NCI-H748 (cell line): ENCODE results near the gene GLCCI1.
"Not testable (repeated sequence)": the region's sequence is repeated elsewhere in the genome, so short reads cannot be mapped to it uniquely, and the experiment has no call there.

Experiments used
- DNase-seq: peaks from one replicate; lab custom pipeline; 2025; ENCODE audit not compliant: unreplicated experiment; lab: John Stamatoyannopoulos, UW

Gene GLCCI1

DNA sequence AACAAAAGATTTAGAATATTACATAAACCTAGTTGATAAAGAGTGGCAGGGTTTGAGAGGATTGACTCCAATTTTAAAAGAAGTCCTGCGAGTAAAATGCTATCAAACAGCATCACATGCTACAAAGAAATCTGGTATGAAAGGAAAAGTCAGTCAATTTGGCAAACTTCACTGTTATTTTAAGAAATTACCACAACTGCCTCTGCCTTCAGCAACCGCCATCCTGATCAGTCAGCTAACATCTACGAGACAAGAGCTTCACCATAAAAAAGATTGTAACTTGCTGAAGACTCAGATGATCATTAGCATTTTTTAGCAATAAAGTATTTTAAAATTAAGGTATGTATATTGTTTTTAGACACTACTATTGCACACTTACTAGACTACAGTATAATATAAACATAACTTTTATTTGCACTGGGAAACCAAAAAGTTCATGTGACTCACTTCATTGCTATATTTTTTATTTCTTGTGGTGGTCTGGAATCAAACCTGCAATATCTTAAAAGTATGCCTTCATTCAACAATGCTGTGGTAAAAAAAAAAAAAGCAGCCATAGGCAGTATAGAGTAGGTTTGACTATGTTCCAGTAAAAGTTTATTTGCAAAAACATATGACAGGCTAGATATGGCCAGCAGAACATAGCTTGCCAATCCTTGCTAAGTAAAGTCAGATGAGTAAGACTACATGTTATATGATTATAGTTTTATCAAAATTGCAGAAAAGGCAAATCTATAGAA, 74.4 kb downstream of the GLCCI1 start:
- no peak for DNase-seq

DNA sequence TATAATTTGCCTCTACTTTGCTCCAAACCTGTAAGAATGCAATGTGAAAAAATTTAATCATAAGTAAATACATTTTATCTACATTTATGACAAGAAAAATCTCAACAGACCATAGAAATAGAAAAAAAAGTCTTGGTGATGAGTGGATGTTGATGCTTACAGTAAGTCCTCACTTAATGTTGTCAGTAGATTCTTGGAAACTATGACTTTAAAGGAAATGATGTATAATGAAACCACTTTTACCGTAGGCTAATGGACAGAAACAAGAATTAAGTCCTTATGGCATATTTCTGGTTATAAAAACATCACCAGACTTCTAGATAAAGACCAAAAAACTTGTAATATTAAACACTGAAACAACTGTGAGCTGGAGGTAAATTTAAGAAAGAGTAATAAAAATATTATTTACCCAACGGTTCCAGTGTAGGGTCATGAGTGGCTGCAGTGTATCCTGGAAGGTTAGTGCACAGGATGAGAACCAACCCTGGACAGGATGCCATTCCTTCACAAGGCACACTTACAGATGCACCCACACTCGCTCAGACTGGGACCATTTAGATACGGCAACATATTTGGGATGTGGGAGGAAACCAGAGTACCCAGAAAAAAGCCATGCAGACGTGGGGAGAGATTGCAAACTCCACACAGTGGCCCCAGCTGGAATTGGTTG, 76.3 kb downstream of the GLCCI1 start:
- no peak for DNase-seq

DNA sequence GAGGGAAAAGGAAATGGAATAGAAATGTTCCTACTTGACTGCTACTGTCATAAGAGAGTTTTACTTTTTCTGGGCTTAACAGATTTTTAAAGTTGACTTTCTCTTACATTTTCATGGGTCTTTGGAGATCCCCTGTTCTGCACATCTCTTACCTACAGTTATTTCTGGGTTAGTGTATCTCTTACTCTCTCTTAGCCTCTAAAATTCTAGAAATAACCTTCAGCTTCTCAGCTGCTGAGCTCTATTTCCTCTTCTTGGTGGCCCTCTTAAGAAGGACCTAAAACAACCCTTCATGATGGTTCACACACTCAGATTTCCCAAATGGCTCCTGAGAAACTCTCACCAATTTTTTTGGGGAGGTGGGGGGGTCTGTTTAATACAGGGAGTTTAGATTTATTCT, 79.5 kb downstream of the GLCCI1 start:
- DNase-seq = not testable (repeated sequence)

- no peak for DNase-seq
These were observed 82.8 kb downstream of the GLCCI1 start for GRCh38 chr7:8051373-8051772.

GRCh38 chr7:8051998-8052397, 83.4 kb downstream of the GLCCI1 start:
- DNase-seq = no peak

GRCh38 chr7:8052824-8053223, 84.2 kb downstream of the GLCCI1 start:
- DNase-seq = no peak

DNA sequence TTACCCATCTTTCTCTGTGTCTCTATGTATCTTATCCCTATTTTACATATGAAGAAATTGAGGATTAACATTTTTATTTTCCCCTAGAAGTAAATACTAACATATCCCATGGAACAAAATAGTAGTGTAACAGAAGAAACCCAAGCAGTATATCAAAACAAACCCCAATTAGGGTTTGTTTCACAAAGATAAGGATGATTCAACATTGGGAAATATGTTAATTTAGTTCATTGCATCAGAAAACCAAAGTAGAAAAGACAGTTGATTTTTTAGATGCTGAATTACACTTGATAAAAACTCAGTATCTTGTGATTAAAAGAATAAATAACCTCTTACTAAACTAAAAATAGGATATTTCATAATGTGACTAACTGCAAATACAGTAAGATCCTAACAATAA, 87.8 kb downstream of the GLCCI1 start:
- no peak for DNase-seq

GRCh38 chr7:8057566-8057965, 89.0 kb downstream of the GLCCI1 start:
- no peak for DNase-seq

GRCh38 chr7:8058322-8058721, 89.7 kb downstream of the GLCCI1 start:
- DNase-seq = no peak

- DNase-seq = no peak
These were observed 90.3 kb downstream of the GLCCI1 start for GRCh38 chr7:8058852-8059251.

DNA sequence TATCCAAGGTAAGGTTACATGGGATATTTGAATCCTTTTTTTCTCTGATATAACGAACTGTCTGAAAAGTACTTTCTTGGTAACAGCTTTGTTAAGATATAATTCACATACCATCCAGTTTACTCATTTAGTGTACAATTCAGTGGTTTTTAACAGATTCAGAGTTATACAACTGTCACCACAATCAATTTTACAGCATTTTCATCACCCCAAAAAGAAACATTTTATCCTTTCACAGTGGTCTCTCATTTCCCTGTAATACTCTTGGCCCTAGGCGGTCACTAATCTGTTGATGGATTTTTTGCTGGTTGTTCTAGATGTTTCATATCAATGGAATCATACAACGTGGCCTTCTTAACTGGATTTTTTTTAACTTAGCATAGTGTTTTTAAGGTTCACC, 91.6 kb downstream of the GLCCI1 start:
- no peak for DNase-seq

- DNase-seq = not testable (repeated sequence)
These were observed 94.7 kb downstream of the GLCCI1 start for GRCh38 chr7:8063300-8063699.

DNA sequence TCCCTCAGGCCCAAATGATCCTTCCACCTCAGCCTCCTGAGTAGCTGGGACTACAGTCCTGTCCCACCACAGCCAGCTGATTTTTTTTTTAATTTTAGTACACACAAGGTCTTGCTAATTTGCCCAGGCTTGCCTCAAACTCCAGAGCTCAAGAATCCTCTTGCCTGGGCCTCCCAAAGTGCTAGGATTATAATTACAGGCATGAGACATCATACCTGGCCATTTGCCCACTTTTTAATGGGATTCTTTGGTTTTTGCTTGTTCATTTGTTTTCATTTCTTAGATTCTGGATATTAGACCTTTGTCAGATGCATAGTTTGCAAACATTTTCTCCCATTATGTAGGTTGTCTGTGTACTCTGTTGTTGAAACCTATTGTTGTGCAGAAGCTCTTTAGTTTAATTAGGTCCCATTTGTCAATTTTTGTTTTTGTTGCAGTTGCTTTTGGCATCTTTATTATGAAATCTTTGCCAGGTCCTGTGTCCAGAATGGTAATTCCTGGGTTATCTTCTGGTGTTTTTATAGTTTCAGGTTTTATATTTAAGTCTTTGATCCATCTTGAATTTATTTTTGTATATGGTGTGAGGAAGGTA, 95.2 kb downstream of the GLCCI1 start:
- DNase-seq = peak; percentile 86

DNA sequence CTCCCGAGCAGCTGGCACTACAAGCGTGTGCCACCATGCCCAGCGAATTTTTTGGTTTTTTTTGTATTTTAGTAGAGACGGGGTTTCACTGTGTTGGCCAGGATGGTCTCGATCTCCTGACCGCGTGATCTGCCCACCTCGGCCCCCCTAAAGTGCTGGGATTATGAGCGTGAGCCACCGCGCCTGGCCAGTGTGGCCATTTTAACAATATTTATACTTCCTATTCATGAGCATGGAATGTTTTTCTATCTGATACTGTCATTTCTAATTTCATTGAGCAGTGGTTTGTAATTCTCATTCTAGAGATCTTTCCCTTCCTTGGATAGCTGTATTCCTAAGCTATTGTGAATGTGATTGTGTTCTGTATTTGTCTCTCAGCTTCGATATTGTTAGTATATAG, 96.2 kb downstream of the GLCCI1 start:
- DNase-seq = no peak

GRCh38 chr7:8065356-8065813, 96.8 kb downstream of the GLCCI1 start:
- DNase-seq = no peak

DNA sequence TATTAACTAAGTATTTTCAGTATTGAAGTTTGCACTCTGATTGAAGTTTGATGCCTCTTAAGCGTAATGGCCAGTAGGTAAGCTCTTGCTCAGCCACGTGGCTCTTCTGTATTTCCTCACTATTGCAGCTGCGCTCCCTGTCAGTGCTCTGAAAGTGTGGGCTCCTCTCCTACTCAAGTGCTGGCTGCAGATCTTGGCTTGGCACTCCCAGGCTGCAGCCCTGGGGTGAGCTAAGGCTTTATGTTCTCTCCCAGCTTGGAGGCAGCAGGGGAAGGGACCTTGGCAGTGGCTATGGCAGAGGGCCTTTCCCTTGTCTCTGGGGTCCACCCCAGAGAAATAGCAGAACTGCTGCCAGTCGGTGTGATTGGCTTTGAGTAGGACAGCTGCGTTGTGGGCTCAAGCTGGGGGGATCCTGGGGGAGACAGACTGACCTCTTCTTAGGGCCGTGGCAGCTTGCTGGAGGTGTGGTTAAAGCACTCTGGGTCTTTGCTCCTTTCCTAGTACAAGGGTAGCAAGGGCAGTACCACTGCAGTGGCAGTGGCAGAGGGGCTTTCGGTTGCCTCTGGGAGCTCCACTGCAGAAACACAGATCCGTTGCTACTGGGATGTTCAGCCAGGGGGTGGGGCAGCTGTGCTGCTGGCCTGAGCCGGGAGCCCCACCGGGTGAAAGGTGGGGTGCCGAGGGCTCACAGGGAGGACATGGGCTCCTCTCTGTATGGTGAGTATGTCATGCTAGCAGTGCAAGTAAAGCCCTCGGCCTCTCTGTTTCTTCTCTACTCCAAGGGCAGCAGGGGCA, 100.5 kb downstream of the GLCCI1 start:
- DNase-seq = no peak

DNA sequence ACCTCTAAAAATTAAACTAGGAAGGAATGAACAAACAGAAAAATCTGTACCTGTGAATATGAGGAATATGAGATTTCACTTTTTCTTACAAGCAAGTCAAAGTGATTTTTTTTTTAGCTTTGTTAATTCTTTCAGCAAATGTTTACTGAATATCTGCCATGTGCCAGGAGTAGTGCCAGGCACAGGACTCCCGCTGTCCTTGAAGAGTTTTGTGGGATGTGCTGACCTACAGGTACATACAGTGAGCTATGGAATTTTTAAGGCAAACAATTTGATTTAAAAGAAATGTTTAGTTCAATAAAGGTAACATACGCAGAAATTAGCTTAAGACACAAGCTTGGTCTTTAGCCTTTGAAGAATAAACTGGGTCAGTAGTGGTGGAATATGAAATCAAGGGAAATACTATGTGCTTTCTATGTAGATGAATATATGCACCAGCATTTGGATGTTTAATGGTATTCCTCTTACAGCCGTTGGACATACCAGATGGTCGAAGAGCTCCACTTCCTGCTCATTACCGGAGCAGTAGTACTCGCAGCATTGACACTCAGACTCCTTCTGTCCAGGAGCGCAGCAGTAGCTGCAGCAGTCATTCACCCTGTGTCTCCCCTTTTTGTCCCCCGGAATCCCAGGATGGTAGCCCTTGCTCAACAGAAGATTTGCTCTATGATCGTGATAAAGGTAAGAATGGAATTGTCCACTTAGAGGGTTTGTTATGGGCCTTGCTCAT, 102.0 kb downstream of the GLCCI1 start:
- no peak for DNase-seq

DNA sequence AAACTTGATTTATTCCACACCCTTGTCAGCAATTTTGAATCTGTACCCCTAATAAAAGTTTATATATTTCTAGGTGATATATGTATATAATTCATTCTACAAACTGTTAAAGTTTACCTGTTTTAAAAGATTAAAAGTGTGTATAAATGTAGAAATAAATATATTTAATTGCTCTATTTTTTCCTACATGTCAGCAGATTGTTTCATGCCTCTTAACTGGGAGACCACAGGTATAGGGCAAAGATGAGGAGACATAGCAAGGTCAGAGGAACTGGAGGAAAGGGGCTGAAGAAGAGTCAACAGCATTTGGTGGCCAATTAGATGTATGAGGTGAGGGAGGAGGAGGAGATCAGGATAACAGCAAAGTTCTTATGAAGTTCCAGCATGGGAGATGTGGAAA, 109.8 kb downstream of the GLCCI1 start:
- DNase-seq = no peak

DNA sequence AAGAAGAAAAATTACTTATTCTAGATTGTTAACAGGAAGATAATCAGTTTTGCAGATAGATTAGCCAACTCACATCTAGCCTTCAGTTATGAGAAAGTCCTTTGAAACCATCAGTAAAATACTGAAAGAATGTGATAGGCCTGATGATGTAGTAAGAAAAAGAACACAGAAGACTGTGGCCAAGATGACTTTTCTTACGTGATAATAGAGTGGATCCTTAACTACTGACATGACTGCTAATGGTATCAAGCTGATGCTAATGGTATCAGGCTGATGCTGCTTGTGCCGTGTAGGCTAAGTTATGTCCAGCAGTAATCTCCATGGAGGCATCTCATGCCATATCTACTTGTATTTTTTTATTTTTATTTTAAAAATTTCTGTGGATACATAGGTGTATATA, 114.2 kb downstream of the GLCCI1 start:
- no peak for DNase-seq

DNA sequence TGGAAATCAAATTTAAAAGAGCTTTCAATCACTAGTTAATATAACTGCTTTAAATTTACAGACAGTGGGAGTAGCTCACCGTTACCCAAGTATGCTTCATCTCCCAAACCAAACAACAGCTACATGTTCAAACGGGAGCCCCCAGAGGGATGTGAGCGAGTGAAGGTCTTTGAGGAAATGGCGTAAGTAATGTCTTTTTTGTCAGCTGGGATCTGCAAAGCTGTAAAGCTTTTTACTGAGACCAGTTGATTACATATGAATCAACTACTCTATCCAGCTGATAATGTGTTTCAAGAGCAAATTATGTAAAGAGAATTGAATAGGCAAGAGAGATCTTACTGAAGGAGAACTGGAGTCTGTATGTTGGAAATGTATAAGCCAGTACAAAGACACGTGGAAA, 116.2 kb downstream of the GLCCI1 start:
- DNase-seq = peak; percentile 36

DNA sequence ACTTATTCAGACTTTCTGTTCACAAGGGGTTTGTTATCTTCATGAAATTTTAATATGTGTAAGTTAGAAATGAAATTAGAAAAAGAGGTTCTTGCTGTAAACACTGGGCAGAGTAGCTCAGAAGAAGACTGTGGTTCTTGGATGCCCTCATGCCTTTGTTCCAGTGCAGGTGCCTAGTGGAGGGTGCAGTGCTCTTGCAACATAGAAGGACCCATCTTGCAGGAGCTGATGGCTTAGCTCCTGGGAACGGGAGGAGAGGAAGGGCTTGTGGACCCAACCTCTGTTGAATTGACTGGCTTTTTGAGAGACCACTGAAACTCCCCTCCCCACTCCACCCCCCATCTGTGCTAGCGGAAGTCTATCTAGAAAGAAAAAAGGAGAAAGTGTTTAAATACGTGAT, 116.8 kb downstream of the GLCCI1 start:
- DNase-seq = no peak
